Astrocyte (in vitro differentiated cells and primary cell): Measurements from ENCODE around the gene AKAP1. TPM values are rescaled to one million over a fixed set of nuclear protein-coding genes. Genes with fewer than 3 reads are reported as not detected.
A peak's percentile ranks its signal among the peaks of the same experiment; 100 is the strongest.

Source experiments
- DNase-seq: peaks from one replicate; pipeline ENCODE4 v3.0.0-alpha.2; 2010; ENCODE audit warnings: low read depth
- FAIRE-seq: peaks from 2 replicates; lab custom pipeline; 2011; peaks lifted over from hg19 to GRCh38; lab: Jason Lieb, UNC
- H2AFZ ChIP-seq: 2 replicates; pipeline ENCODE4 v1.6.0; 2012; ENCODE audit warnings: low read depth, low read length, inconsistent platforms
- H3K27ac ChIP-seq: 2 replicates; pipeline ENCODE4 v1.5.1; 2011; ENCODE audit warnings: low read depth, low read length, inconsistent platforms
- H3K27me3 ChIP-seq: 2 replicates; pipeline ENCODE4 v1.6.0; 2011; ENCODE audit warnings: low read length, inconsistent platforms; ENCODE audit not compliant: insufficient read depth
- H3K36me3 ChIP-seq: 2 replicates; pipeline ENCODE4 v1.5.1; 2011; ENCODE audit warnings: low read length, inconsistent platforms; ENCODE audit not compliant: insufficient read depth
- H3K4me1 ChIP-seq: 2 replicates; pipeline ENCODE4 v1.5.1; 2011; ENCODE audit warnings: low read length, inconsistent platforms; ENCODE audit not compliant: insufficient read depth
- H3K4me2 ChIP-seq: 2 replicates; pipeline ENCODE4 v1.6.0; 2012; ENCODE audit warnings: low read length, inconsistent platforms
- H3K4me3 ChIP-seq: 2 replicates; pipeline ENCODE4 v1.5.1; 2011; ENCODE audit warnings: low read depth, mild to moderate bottlenecking, low read length, inconsistent platforms; ENCODE audit not compliant: insufficient read depth
- H3K79me2 ChIP-seq: 2 replicates; pipeline ENCODE4 v1.6.0; 2012; ENCODE audit warnings: mild to moderate bottlenecking, low read length, inconsistent platforms; ENCODE audit not compliant: insufficient read depth
- H3K9ac ChIP-seq: 2 replicates; pipeline ENCODE4 v1.6.0; 2012; ENCODE audit warnings: mild to moderate bottlenecking, low read length, inconsistent platforms
- H3K9me3 ChIP-seq: 2 replicates; pipeline ENCODE4 v1.5.1; 2012; ENCODE audit warnings: low read depth, mild to moderate bottlenecking, low read length, inconsistent platforms; ENCODE audit not compliant: insufficient read depth
- H4K20me1 ChIP-seq: 2 replicates; pipeline ENCODE4 v1.6.0; 2012; ENCODE audit warnings: low read length, inconsistent platforms; ENCODE audit not compliant: insufficient read depth
- H3K27ac Mint-ChIP-seq: one replicate; pipeline ENCODE4 v1.8.0; 2021; ENCODE audit warnings: mild to moderate bottlenecking, mixed read lengths; ENCODE audit not compliant: unreplicated experiment
- H3K27me3 Mint-ChIP-seq: one replicate; pipeline ENCODE4 v1.8.0; 2021; ENCODE audit warnings: low read depth, mixed read lengths; ENCODE audit not compliant: unreplicated experiment
- H3K36me3 Mint-ChIP-seq: one replicate; pipeline ENCODE4 v1.8.0; 2021; ENCODE audit warnings: low read depth, mixed read lengths; ENCODE audit not compliant: unreplicated experiment
- H3K4me1 Mint-ChIP-seq: one replicate; pipeline ENCODE4 v1.8.0; 2021; ENCODE audit warnings: low read depth, mixed read lengths; ENCODE audit not compliant: unreplicated experiment
- H3K4me3 Mint-ChIP-seq: one replicate; pipeline ENCODE4 v1.8.0; 2021; ENCODE audit warnings: mild to moderate bottlenecking, moderate library complexity, mixed read lengths; ENCODE audit not compliant: unreplicated experiment
- H3K9me3 Mint-ChIP-seq: one replicate; pipeline ENCODE4 v1.8.0; 2021; ENCODE audit warnings: mild to moderate bottlenecking, mixed read lengths; ENCODE audit not compliant: unreplicated experiment
- CTCF ChIP-seq: IDR thresholded peaks from 2 replicates; pipeline ENCODE4 v1.5.1; 2011; ENCODE audit warnings: low read depth, mild to moderate bottlenecking, inconsistent platforms, low read length, moderate library complexity; ENCODE audit not compliant: insufficient read depth
- EZH2 ChIP-seq: IDR thresholded peaks from 2 replicates; pipeline ENCODE4 v1.6.1; 2012; ENCODE audit warnings: mild to moderate bottlenecking, low read length, inconsistent platforms; ENCODE audit not compliant: insufficient read depth
- total RNA-seq: library from RNA; stranded (reverse); gene quantifications from 2 replicates; pipeline ENCODE4 v1.2.1, GENCODE V29; 2021

The AKAP1 gene
- total RNA-seq, 1 donor from 2014 or later, result 12.5 TPM

GRCh38 chr17:57091186-57091618, 6.2 kb downstream of the AKAP1 start:
- H3K9me3 ChIP-seq, result no peaks in the 10 kb centered on the region
- no peak overlapping the region for H3K27ac ChIP-seq
- Mint-ChIP-seq H3K4me3 (no peak overlapping the region), H3K36me3 (peaks cover 2% of the 10 kb centered on the region), H3K9me3 (peaks cover 2% of the 10 kb centered on the region), H3K4me1 (no peaks in the 10 kb centered on the region), H3K27me3 (peaks cover 2% of the 10 kb centered on the region), H3K27ac (no peak overlapping the region)
- H4K20me1 ChIP-seq, result peaks cover 44% of the 10 kb centered on the region
- no peak overlapping the region for H3K4me2 ChIP-seq
- TF ChIP-seq CTCF (no peak), EZH2 (no peak)
- H3K4me3 ChIP-seq, result no peak overlapping the region
- FAIRE-seq (no peak), DNase-seq (no peak)
- H2AFZ ChIP-seq, result no peak overlapping the region
- H3K79me2 ChIP-seq, result peaks cover 52% of the 10 kb centered on the region
- no peaks in the 10 kb centered on the region for H3K27me3 ChIP-seq
- no peak overlapping the region for H3K9ac ChIP-seq
- H3K4me1 ChIP-seq, result peaks cover 2% of the 10 kb centered on the region
- no peaks in the 10 kb centered on the region for H3K36me3 ChIP-seq

GRCh38 chr17:57092171-57092570, 7.1 kb downstream of the AKAP1 start:
- Mint-ChIP-seq H3K4me3 (no peak overlapping the region), H3K4me1 (no peaks in the 10 kb centered on the region), H3K27me3 (peaks cover 2% of the 10 kb centered on the region), H3K27ac (no peak overlapping the region), H3K36me3 (peaks cover 2% of the 10 kb centered on the region), H3K9me3 (peaks cover 2% of the 10 kb centered on the region)
- DNase-seq (peak; percentile 60), FAIRE-seq (no peak)
- TF ChIP-seq CTCF, result no peak
- no peak for TF ChIP-seq EZH2
- Histone ChIP-seq H3K27ac (no peak overlapping the region), H4K20me1 (peaks cover 40% of the 10 kb centered on the region), H2AFZ (no peak overlapping the region), H3K36me3 (no peaks in the 10 kb centered on the region), H3K4me2 (no peak overlapping the region), H3K9ac (no peak overlapping the region), H3K79me2 (peaks cover 52% of the 10 kb centered on the region), H3K27me3 (no peaks in the 10 kb centered on the region), H3K9me3 (no peaks in the 10 kb centered on the region), H3K4me3 (no peak overlapping the region), H3K4me1 (no peaks in the 10 kb centered on the region)

- peaks cover 41% of the 10 kb centered on the region for H4K20me1 ChIP-seq
- H3K36me3 ChIP-seq, result no peaks in the 10 kb centered on the region
- peaks cover 4% of the 10 kb centered on the region for H3K4me1 ChIP-seq
- H3K4me2 ChIP-seq, result no peak overlapping the region
- H3K27me3 ChIP-seq, result no peaks in the 10 kb centered on the region
- peaks cover 46% of the 10 kb centered on the region for H3K79me2 ChIP-seq
- H3K27me3 Mint-ChIP-seq, result peaks cover under 1% of the 10 kb centered on the region
- no peak overlapping the region for H3K27ac Mint-ChIP-seq
- FAIRE-seq (no peak), DNase-seq (no peak)
- H3K27ac ChIP-seq, result no peak overlapping the region
- H3K4me1 Mint-ChIP-seq, result peaks cover 2% of the 10 kb centered on the region
- TF ChIP-seq CTCF (no peak), EZH2 (no peak)
- peaks cover 2% of the 10 kb centered on the region for H3K36me3 Mint-ChIP-seq
- no peak overlapping the region for H3K4me3 ChIP-seq
- no peak overlapping the region for H3K4me3 Mint-ChIP-seq
- H2AFZ ChIP-seq, result no peak overlapping the region
- no peak overlapping the region for H3K9ac ChIP-seq
- H3K9me3 ChIP-seq, result no peaks in the 10 kb centered on the region
- peaks cover 2% of the 10 kb centered on the region for H3K9me3 Mint-ChIP-seq
These were observed 7.7 kb downstream of the AKAP1 start for GRCh38 chr17:57092779-57093178.
